AG09319 (cell line): ENCODE results near the gene LGI2.

Experiments
- DNase-seq: peaks from one replicate; pipeline ENCODE4 v3.0.0-alpha.2; 2010; ENCODE audit warnings: low read depth; ENCODE audit errors: extremely low read depth
- TF ChIP-seq, protein P1 (sequence below): IDR thresholded peaks from 2 replicates; pipeline ENCODE4 v1.5.1; 2011; ENCODE audit warnings: low read depth, mild to moderate bottlenecking, inconsistent platforms, low read length, moderate library complexity

LGI2 gene

DNA sequence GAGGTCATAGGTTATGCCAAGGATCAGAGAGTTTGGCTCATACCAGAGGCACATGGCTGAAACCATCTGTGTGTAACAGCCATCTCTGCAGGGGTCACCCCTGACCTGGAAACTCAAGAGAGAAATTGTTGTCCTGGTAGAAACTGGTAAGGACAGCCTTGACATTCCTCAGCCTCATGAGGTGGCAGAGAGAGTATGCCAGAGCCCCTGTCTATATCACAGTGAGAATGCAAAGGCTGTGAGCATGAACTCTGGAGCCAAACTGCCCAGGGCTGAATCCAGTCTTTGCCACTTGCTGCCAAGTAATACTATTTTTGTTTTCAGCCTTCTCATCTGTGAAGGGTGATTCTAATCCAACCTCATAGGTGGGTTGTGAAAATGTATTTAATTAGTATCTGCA, 80.8 kb downstream of the LGI2 start:
- TF ChIP-seq, protein P1, sequence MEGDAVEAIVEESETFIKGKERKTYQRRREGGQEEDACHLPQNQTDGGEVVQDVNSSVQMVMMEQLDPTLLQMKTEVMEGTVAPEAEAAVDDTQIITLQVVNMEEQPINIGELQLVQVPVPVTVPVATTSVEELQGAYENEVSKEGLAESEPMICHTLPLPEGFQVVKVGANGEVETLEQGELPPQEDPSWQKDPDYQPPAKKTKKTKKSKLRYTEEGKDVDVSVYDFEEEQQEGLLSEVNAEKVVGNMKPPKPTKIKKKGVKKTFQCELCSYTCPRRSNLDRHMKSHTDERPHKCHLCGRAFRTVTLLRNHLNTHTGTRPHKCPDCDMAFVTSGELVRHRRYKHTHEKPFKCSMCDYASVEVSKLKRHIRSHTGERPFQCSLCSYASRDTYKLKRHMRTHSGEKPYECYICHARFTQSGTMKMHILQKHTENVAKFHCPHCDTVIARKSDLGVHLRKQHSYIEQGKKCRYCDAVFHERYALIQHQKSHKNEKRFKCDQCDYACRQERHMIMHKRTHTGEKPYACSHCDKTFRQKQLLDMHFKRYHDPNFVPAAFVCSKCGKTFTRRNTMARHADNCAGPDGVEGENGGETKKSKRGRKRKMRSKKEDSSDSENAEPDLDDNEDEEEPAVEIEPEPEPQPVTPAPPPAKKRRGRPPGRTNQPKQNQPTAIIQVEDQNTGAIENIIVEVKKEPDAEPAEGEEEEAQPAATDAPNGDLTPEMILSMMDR, result no peak
- no peak for DNase-seq
